ENCODE data around the gene SLAMF1.
"Not testable (repeated sequence)": the region's sequence is repeated elsewhere in the genome, so short reads cannot be mapped to it uniquely, and the experiment has no call there.

The SLAMF1 gene

DNA sequence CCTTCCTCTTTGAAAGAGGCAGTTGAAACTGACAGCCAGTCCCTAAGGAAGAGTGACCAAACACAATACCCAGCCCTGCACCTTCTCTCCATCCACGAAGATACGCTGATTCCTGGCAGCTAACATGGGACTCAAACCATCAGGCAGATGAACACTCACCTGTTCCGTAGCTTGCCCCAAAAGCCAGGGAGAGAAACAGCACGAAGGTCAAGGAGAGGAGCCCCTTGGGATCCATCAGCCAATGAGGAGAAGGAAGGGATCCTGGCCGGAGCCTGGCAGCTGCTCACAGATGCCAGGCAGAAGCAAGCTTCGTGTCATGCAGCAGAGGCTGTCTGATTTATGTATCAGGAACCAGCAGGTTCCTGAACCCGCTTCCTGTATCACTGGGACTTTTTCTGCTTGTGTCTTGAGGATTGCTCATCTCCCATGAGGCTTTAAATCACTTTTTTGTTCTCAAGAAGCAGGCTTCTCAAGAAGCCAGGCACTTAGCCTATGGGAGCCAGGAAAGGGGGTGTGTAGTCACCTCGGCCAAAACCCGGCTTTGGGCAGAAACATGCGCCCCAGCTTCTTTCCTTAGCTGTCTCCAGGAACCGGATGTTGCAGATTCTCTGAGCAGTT, at the start of gene SLAMF1:
SLAMF1 (minus strand) TSS at position 334 of the 618 bp plus-strand sequence; CDS start at position 235, 99 bp downstream.
- no peak for DNase-seq (ENCODE audit: low spot score)

- DNase-seq (ENCODE audit: low spot score), result not testable (repeated sequence)
Observed at GRCh38 chr1:160692390-160692789, 45.5 kb upstream of the SLAMF1 start.

GRCh38 chr1:160685266-160685665, 38.4 kb upstream of the SLAMF1 start:
- no peak for DNase-seq (ENCODE audit: low spot score)

GRCh38 chr1:160682983-160683865, 36.4 kb upstream of the SLAMF1 start:
- no peak for DNase-seq (ENCODE audit: low spot score)

DNA sequence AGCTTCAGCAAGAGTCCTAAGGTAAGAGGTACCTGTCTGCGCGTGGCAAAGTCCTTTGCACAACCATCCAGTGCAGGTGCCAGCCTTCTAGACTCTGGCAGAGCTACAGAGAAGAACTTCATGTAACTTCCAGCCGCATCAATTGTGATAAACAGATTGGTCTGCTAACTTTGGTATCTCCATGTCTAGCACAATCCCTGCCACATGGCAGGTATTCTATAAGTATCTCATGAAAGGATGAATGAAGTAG, 35.0 kb upstream of the SLAMF1 start:
- no peak for DNase-seq (ENCODE audit: low spot score)

GRCh38 chr1:160681066-160681890, 34.4 kb upstream of the SLAMF1 start:
- peak; percentile 52 for DNase-seq (ENCODE audit: low spot score)

DNA sequence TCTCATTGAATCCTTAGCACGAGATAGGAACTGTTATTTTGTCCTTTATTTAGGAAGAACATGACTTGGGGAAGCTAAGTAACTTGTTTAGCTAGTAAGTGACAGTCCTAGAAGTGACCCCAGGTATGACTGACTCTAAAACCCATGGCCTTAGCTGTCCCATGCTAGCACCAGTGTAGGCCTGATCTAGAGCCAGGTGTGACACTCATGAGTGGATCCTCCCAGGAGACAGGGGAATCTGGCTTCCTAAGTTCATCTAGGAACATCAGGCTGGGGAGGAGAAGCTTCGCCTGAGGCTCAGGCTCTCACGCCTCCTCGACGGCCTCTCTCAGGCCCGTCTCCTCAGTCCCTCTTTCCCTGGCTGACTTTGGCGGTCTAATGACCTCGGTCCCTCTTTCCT, 33.6 kb upstream of the SLAMF1 start:
- no peak for DNase-seq (ENCODE audit: low spot score)

- DNase-seq (ENCODE audit: low spot score), result no peak
Observed at GRCh38 chr1:160679893-160680292, 33.0 kb upstream of the SLAMF1 start.

DNA sequence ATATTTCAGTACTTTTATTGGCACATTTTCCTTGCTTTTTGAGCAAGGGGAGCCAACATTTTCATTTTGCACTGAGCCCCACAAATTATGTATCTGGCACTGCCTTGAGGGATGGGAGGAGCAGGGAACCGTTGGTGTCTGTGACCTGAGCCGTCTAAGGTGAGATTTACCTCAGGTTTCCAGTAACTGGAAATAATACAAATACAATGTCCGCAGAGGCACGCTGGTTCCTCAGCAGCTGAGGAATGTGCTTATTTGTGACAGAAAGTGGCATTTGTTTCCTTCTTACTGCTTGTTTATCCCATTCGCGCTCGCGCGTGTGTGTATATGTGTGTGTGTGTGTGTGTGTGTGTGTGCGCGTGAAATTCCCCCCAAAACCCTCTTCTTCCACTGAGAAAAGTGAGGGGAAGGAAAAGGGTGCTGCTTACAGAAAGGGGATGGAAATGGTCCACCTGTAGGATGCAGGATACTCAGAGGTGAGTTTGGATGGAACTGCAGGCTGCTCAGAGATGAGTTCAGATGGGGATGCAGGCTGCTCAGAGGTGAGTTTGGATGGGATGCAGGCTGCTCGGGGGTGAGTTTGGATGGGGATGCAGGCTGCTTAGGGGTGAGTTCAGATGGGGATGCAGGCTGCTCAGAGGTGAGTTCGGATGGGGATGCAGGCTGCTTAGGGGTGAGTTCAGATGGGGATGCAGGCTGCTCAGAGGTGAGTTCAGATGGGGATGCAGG, 30.2 kb upstream of the SLAMF1 start:
- no peak for DNase-seq (ENCODE audit: low spot score)

- DNase-seq (ENCODE audit: low spot score), result peak; percentile 75
Observed at GRCh38 chr1:160675641-160676410, 29.0 kb upstream of the SLAMF1 start.

- DNase-seq (ENCODE audit: low spot score), result no peak
Observed at GRCh38 chr1:160674415-160674814, 27.6 kb upstream of the SLAMF1 start.

DNA sequence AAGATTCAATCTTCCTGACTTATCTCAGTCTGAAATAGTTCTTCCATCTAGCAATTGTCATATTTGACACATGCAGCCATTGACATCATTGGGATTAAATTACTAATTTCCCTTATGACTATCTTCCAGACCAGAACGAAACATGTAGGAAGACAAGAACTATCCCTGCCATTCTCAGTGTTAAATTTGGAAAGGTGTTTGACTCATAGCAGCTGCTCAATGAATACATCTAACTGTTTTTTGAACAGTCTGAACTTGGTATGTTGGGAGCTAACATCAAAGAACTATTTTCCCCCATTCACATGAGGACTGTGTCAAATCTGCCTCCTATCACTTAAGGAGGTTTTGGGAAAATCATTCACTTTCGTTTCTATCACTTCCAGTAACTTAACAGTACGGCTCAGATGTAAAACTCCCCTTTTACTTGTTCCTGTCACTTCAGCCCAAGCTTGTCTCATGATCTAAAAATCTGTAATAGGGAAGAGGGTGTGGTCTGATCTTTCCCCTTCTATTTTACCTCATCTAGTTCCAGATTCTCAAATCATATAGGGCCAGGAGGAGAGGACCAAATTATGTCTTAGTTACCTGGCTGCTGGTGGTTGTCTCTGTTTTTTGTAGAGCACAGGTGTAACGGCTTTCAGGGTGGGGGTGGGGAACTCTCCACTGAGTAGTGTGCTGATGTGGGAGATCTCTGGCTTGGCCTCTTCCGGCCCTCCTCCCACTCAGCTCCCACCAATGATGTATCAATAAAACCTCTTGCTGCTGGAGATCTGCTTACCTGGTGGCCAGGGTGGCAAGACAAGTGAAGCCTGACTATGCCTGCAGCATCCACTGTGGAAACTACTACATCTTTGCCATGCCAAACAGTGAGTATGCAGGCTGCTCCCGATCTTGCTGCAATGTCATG, 26.2 kb upstream of the SLAMF1 start:
- no peak for DNase-seq (ENCODE audit: low spot score)

- DNase-seq (ENCODE audit: low spot score), result no peak
Observed at GRCh38 chr1:160671603-160672517, 25.0 kb upstream of the SLAMF1 start.

DNA sequence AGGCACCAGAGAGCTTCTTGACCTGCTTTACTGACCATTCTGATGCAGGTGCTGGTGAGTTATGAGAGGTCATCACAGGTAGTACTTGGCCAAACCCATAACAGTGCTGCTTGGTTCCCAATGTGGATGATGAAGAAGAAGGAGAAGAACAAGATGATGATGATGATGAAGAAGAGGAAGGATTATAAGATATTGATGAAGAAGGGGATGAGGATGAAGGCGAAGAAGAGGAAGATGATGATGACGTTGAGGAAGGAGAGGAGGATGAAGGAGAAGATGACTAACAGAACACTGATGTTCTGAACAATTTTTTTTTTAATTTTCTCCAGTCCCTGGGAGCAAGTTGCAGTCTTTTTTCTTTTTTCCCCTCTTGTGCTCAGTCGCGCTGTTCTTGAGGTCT, 23.9 kb upstream of the SLAMF1 start:
- no peak for DNase-seq (ENCODE audit: low spot score)

DNA sequence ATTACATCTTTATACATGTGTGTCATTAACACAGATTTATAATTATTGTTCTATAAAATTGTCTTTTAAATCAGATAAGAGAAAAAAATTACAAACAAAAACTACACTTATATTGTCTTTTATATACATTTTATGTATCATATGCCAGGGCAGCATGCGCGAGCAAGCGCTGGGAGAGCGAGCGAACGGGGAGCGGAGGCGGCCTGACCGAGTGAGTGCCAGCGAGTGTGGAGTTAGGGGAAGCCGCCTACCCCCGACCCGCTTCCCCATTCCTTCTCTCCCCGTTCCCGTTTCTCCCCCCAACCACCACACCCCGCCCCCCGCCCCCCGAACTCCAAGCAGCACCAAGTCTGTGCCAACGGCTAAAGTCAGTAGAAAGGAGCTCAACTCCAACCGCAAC, 23.0 kb upstream of the SLAMF1 start:
- no peak for DNase-seq (ENCODE audit: low spot score)

DNA sequence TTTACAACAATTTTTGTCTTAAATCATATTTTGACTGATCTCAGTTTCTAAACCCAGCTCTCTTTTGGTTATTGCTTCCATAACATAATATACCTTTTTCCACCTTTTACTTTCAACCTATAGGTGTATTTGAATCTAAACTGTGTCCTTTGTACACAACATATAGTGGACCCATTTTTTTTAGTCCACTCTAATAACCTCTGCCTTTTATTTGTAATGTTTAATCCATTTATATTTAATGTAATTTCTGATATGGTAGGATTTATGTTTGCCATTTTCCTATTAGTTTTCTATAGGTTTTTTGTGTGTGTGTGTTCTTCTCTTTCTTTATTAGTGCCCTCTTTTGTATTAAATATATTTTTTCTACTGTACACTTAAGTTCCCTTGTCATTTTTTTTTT, 22.4 kb upstream of the SLAMF1 start:
- DNase-seq (ENCODE audit: low spot score), result no peak

DNA sequence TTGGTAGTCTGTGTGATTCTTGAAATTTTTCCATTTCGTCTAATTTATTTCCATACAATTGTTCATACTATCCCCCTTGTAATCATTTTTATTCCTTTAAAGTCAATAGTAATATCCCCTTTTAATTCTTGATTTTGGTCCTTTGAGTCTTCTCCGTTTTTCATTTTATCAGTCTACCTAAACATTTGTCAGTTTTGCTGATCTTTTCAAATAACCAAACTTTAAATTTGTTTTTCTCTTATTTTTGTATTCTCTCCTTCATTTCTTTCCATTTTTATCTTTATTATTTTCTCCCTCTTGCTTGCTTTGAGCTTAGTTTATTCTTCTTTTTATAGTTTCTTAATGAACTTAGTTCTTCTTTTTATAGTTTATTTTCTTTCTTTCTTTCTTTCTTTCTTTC, 21.1 kb upstream of the SLAMF1 start:
- DNase-seq (ENCODE audit: low spot score), result no peak

GRCh38 chr1:160666079-160666442, 19.2 kb upstream of the SLAMF1 start:
- DNase-seq (ENCODE audit: low spot score), result no peak

- no peak for DNase-seq (ENCODE audit: low spot score)
Observed at GRCh38 chr1:160665330-160666078, 18.7 kb upstream of the SLAMF1 start.

Data from RKO (cell line).